Endothelial cell of umbilical vein (primary cell): ENCODE measurements around the gene CDCP1.

Experiments
- EZH2 ChIP-seq: IDR thresholded peaks from 2 replicates; pipeline ENCODE4 v1.6.1; 2012; ENCODE audit warnings: borderline replicate concordance, low read depth, mild to moderate bottlenecking, moderate library complexity, low read length, inconsistent platforms; ENCODE audit not compliant: severe bottlenecking
- GATA2 ChIP-seq: IDR thresholded peaks from 2 replicates; pipeline ENCODE4 v1.7.0; 2011; ENCODE audit warnings: low read depth, mild to moderate bottlenecking, moderate library complexity, mixed read lengths, low read length; ENCODE audit not compliant: insufficient read length, insufficient read depth
- JUN ChIP-seq: IDR thresholded peaks from 2 replicates; pipeline ENCODE4 v1.6.1; 2011; ENCODE audit warnings: borderline replicate concordance, low read depth; ENCODE audit not compliant: insufficient read length, insufficient read depth
- MAX ChIP-seq: IDR thresholded peaks from 2 replicates; pipeline ENCODE4 v1.6.1; 2011; ENCODE audit not compliant: insufficient read depth, insufficient read length
- POLR2A ChIP-seq: IDR thresholded peaks from 2 replicates; pipeline ENCODE4 v1.6.1; 2012; ENCODE audit warnings: low read depth, mild to moderate bottlenecking, control low read depth, low read length
- POLR2AphosphoS5 ChIP-seq: IDR thresholded peaks from 2 replicates; pipeline ENCODE4 v1.6.1; 2012; ENCODE audit warnings: low read depth, mild to moderate bottlenecking, control low read depth, low read length, moderate library complexity; ENCODE audit not compliant: insufficient read depth
- TF ChIP-seq, protein P1 (sequence below), 2 donors: IDR thresholded peaks; 1 replicate in 1 of 2; 2 replicates in 1 of 2; pipeline ENCODE4 v1.5.1; 2011; ENCODE audit warnings: low read length in 2 of 2, mild to moderate bottlenecking in 2 of 2, moderate library complexity in 2 of 2, control low read depth in 1 of 2, inconsistent platforms in 1 of 2, low read depth in 1 of 2; ENCODE audit not compliant: insufficient read depth in 1 of 2; ENCODE audit errors: extremely low read depth in 1 of 2

GRCh38 chr3:45098310-45098709 lies 47.9 kb downstream of the CDCP1 start:
- TF ChIP-seq, protein P1, sequence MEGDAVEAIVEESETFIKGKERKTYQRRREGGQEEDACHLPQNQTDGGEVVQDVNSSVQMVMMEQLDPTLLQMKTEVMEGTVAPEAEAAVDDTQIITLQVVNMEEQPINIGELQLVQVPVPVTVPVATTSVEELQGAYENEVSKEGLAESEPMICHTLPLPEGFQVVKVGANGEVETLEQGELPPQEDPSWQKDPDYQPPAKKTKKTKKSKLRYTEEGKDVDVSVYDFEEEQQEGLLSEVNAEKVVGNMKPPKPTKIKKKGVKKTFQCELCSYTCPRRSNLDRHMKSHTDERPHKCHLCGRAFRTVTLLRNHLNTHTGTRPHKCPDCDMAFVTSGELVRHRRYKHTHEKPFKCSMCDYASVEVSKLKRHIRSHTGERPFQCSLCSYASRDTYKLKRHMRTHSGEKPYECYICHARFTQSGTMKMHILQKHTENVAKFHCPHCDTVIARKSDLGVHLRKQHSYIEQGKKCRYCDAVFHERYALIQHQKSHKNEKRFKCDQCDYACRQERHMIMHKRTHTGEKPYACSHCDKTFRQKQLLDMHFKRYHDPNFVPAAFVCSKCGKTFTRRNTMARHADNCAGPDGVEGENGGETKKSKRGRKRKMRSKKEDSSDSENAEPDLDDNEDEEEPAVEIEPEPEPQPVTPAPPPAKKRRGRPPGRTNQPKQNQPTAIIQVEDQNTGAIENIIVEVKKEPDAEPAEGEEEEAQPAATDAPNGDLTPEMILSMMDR (IDR thresholded peaks at IDR 0.05; ENCODE audit: extremely low read depth in 1 of 2, insufficient read depth in 1 of 2, low read depth in 1 of 2, low read length in 2 of 2), result no peak
- TF ChIP-seq POLR2AphosphoS5, result no peak
- TF ChIP-seq POLR2A, result no peak
- no peak for TF ChIP-seq JUN
- TF ChIP-seq GATA2, result no peak
- no peak for TF ChIP-seq EZH2
- no peak for TF ChIP-seq MAX
